GM18858 (cell line): ENCODE data around the gene ABHD6.
"Not testable (repeated sequence)": the region's sequence is repeated elsewhere in the genome, so short reads cannot be mapped to it uniquely, and the experiment has no call there.

Experiments used
- ATAC-seq: cut with Tn5 transposase; IDR thresholded peaks from one replicate; pipeline ENCODE4 v1.9.1; 2021; ENCODE audit not compliant: unreplicated experiment

ABHD6 gene

GRCh38 chr3:58241306-58242044, 3.9 kb downstream of the ABHD6 start:
- ATAC-seq, result no peak

DNA sequence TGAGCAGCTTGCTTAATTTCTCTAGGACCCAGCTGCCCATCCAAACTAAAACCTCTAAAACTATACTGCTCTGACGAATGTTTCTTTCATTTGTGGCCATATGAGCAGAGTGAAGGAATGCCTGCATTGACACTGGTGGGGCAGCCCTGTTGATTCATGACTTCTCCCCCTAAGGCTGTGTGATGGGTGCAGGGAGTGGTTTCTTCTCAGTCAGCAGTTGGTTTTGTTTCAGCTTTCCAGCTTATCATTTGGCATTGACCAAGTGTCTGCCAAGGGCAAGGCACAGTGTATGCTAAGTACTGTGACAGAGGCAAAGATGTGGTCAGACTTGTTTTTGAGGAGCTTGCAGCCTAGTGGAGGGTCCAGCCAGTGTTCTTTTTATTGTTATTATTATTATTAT, 4.7 kb downstream of the ABHD6 start:
- no peak for ATAC-seq

GRCh38 chr3:58242860-58243259, 5.3 kb downstream of the ABHD6 start:
- ATAC-seq, result not testable (repeated sequence)

DNA sequence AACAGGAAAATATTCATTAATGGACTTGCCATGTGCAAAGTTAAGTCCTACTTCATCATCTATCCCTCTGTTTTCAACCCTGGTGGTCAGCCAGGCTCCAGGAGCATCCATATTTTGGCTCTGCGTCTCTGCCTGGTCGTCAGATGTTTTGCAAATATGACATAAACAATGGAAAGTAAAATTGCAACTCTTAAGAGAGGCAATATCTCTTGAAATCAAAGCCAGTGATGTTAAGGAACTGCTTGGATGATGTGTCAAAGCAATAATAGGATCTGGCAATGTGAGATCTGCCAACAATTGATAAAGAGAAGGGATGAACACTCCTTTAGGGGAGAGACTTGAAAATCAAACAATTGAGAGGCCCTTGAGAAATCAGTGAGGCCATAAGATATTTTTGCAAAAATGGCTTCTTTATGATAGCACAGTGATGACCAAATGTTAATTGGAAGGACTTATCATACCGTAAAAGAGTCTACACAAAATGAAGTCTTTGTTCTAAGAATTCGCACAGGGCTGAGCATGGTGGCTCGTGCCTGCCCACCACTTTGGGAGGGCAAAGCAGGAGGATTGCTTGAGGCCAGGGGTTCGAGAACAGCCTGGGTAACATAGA, 6.5 kb downstream of the ABHD6 start:
- ATAC-seq, result no peak

- no peak for ATAC-seq
These were observed 8.8 kb downstream of the ABHD6 start for GRCh38 chr3:58246148-58247047.

DNA sequence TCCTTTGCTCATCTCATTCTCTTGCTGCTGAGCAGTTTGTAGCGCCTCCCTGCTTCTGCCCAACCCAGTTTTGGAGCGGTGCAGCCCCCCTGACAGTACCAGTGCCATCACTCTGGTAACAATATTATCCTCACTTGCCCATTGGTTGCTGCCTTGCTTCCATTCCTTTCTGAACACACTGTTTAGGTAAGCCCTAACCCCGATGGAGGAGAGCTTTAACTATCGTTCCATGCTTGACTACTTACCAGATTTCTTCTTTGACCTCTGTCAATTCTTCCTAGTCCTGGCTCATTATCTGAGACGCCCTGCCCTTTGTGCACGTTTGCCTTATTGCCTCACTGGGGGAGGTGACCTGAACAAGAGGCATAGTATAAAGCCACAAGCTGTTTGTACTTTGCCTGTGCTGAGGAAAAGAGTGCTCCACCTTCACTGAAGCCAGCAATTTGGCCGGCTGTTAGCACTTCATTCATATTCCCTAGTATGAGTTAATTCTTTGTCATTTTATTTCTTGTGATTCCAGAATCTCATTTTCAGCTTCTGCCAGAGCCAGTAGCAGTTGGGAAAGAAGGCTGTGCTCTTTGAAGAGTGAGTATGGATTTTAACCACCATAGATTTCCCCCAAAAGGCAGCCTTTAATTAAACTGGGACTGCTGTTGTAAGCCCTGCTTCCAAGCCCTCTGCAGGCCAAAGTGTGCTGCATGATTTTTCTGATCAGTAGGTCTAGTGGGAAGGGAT, 11.9 kb downstream of the ABHD6 start:
- ATAC-seq, result no peak

DNA sequence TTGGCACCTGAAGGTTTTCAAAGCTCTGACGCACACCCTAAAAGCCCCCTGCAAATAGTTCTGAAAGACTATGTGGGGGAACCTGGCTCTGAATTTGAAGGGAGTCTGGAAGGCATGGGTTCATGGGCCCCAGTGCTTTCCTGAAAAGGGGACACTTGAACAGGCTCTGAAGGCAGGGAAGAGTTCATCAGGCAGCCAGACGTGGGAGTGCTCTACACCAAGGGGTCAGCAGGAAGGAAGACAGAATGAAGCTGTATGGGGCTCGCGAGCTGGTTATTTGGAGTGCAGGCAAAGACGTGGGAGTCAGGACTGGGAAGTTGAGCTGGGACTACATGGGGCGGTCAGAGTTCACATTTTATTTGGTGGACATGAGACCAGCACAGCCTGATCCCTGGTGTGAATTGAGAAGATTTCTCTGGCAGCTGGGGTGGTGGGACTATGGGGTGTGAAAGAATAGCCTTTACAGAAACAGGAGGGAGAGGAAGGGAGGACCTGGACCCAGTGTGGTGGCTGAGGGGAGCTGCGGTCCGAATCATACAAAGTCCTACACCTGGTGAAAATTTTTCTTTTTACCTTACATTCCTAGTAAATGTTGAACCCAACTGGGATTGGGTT, 12.6 kb downstream of the ABHD6 start:
- ATAC-seq, result no peak

GRCh38 chr3:58251631-58252035, 14.0 kb downstream of the ABHD6 start:
- no peak for ATAC-seq

DNA sequence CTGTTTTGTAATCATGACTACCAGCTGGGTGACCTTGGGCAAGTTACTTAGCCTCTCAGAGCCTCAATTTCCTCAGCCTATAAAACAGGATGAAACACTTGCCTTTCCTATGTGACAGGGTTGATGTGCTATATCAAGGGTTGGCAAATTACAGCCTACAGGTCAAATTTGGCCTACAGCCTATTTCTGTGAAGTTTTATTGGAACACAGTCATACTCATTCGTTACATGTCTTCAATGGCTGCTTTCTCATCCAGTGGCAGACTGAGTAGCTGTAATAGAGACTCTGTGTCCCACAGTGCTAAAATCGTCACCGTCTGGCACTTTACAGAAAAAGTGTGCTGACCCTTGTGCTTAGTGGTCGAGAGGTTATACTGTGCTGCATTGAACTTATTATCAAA, 16.6 kb downstream of the ABHD6 start:
- no peak for ATAC-seq

DNA sequence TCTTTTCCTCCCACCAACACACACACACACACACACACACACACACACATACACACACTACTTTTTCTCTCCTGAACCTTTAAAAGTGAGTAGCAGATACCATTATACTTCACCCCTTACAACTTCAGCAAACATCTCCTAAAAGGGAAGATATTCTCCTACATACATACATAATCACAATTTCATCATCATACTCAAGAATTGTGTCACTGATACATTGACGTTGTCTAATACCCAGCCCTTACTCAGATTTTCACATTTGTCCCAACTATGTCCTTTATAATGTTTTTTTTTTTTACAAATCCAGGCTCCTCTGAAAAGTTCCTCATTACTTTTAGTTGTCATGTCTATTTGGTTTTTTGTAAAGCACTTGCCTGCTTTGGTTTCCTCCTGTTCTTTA, 18.5 kb downstream of the ABHD6 start:
- no peak for ATAC-seq

DNA sequence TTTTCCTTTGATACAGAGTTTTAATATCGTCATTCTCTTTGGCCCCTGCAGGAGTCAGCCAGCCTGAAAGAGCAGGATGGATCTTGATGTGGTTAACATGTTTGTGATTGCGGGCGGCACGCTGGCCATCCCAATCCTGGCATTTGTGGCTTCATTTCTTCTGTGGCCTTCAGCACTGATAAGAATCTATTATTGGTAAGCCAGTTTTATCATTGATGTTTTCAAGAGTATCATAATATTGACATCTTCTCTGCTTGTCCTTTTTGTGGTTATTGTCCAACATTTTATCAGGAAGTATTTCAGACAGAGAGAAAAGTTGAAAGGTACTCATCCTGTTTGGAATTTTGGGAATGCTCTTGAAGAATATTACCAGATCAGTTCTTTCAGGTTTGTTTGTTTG, 18.9 kb downstream of the ABHD6 start:
- no peak for ATAC-seq

GRCh38 chr3:58258392-58259055, 20.9 kb downstream of the ABHD6 start:
- no peak for ATAC-seq

- no peak for ATAC-seq
These were observed 22.7 kb downstream of the ABHD6 start for GRCh38 chr3:58260261-58260731.

DNA sequence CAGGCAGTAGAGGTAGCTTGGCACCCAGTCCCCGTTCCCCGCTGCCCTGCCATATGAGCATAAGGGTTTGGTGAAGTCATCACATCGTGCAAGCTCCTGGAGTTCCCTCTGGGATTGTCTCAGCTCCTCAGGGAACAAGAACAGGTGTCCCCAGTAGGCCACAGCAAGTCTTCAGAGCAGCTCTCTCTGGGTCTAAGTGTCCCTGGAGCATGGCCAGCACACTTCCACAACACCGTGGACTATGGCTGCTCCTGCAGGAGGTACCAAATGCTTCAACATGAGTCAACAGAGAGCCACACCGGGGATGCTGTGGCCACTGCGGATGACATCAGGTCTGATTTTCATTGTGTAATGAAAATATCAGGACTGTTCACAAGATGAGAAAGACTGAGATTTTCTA, 23.1 kb downstream of the ABHD6 start:
- ATAC-seq, result no peak

DNA sequence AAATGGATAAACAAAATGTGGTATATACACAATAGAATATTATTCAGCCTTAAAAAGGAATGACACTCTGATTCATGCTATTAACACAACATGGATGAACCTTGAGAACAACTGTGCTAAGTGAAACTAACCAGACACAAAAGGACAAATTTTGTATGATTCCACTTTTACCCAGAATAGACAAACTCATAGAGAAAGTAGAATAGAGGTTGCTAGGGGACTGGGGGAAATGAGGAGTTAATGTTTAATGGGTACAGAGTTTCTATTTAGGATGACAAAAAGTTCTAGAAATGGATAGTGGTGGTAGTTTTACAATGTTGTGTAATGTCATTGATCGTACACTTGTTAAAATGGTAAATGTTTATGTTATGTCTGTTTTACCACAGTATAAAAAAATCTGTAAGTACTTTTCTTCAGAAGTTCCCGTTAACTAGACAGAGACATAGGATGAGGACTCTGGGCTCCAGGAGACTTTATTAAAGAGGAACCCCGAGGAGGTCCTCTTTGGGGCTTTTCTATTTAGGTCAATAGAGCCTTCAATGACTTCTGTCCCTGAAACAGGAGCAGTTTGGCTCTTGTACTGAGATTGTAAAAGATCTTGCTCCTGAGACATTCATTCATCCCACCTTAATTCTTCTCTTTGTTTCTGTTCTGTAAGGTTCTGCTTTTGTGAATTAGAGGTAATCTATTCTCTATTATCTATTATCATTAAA, 24.5 kb downstream of the ABHD6 start:
- ATAC-seq, result no peak

- ATAC-seq, result no peak
These were observed 29.0 kb downstream of the ABHD6 start for GRCh38 chr3:58266577-58266976.

- ATAC-seq, result not testable (repeated sequence)
These were observed 30.0 kb downstream of the ABHD6 start for GRCh38 chr3:58267543-58267942.

DNA sequence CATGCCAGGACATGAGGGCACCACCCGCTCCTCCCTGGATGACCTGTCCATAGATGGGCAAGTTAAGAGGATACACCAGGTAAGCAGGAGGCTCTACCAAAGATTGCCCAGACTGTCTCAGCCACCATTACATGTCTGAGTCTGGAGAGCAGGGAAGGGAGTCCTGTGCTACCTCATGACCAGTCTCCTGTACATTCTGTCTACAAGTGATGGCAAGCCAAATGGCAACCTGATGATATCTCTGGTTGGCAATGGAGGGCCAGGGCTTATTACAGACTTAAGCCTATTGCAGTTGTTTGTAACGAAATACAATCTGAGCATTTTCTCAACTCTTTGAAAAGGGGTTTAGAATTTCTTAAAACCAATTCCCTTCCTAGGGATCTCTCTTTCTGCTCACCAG, 31.8 kb downstream of the ABHD6 start:
- no peak for ATAC-seq

DNA sequence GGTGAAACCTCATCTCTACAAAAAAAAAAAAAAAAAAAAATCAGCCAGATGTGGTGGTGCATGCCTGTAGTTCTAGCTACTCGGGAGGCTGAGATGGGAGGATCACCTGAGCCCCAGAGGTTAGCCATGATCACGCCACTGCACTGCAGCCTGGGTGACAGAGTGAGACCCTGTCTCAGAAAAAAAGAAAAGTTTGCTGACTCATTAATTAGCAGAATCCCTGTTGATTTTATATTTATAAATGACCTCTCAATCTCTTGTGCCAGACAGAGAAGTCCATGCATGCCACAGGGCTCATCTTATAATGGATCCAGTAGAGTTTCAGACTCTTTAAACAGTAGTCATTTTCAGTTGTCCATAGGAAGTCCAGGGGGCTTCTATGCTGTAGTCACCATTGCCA, 32.9 kb downstream of the ABHD6 start:
- no peak for ATAC-seq
